ENCODE results near the gene ERICH6B.

GRCh38 chr13:45662162-45662561 lies 46.6 kb upstream of the ERICH6B start:
- TF ChIP-seq SUZ12 (IDR thresholded peaks at IDR 0.05; ENCODE audit: extremely low read depth, insufficient read depth, insufficient read length) (no peak), ZNF274 (IDR thresholded peaks at IDR 0.05; ENCODE audit: low read depth, low read length) (no peak), YY1 (IDR thresholded peaks at IDR 0.05; ENCODE audit: insufficient read depth, insufficient read length) (no peak)
